A549 (cell line): ENCODE results near the gene CCDC33. TPM values are rescaled to one million over a fixed set of nuclear protein-coding genes. Genes with fewer than 3 reads are reported as not detected.

Source experiments
- ATAC-seq, 2 experiments: fragments of 200-7000 bp in 1 of 2; fragments of >200 bp in 1 of 2; cut with Nextera tagmentation in 1 of 2; cut with Tn5 transposase in 1 of 2; 3 replicates each; pipeline versions ENCODE4 v1.8.0 to v1.9.1; 2018 to 2020; ENCODE audit warnings: mild to moderate bottlenecking in 1 of 2, moderate library complexity in 1 of 2
- CTCF ChIA-PET: fragments of 300-600 bp; sonication (Branson Sonifier 250); formaldehyde crosslinking; extraction: SDS; loops from one replicate; lab custom pipeline; 2021; ENCODE audit warnings: antibody characterized with exemption, inconsistent platforms; lab: Yijun Ruan, JAX
- POLR2A ChIA-PET: fragments of 350-600 bp; formaldehyde crosslinking; extraction: SDS; loops from one replicate; lab custom pipeline; 2021; ENCODE audit warnings: antibody characterized with exemption, inconsistent platforms; lab: Yijun Ruan, JAX
- DNase-seq, 2 experiments: peaks; one replicate each; pipeline versions ENCODE4 v3.0.0 to v3.0.0-alpha.2; 2011 to 2016; ENCODE audit warnings: low read depth in 1 of 2, low spot score in 1 of 2
- FAIRE-seq: peaks from 2 replicates; lab custom pipeline; 2011; peaks lifted over from hg19 to GRCh38; lab: Jason Lieb, UNC
- H3K27ac ChIP-seq, 2 experiments: fragments of >200 bp; sonication (Bioruptor Twin); formaldehyde crosslinking; 3 replicates each; pipeline ENCODE4 v1.5.1; 2016 to 2017
- H3K4me1 ChIP-seq: fragments of >200 bp; sonication (Bioruptor Twin); formaldehyde crosslinking; 3 replicates; pipeline ENCODE4 v1.6.1; 2016
- H3K4me2 ChIP-seq: fragments of >200 bp; sonication (Bioruptor Twin); formaldehyde crosslinking; 3 replicates; pipeline ENCODE4 v1.6.1; 2016
- H3K4me3 ChIP-seq: fragments of >200 bp; sonication (Bioruptor Twin); formaldehyde crosslinking; 3 replicates; pipeline ENCODE4 v1.5.1; 2016
- H3K9me3 ChIP-seq: fragments of >200 bp; sonication (Bioruptor Twin); formaldehyde crosslinking; 3 replicates; pipeline ENCODE4 v1.6.1; 2016
- ATOH8 ChIP-seq: fragments of 250-450 bp; sonication (Bioruptor Pico); IDR thresholded peaks from 2 replicates; pipeline ENCODE4 v1.5.0; 2020; ENCODE audit warnings: low read depth, mild to moderate bottlenecking, moderate library complexity
- BHLHE40 ChIP-seq: IDR thresholded peaks from 2 replicates; pipeline ENCODE4 v1.6.1; 2012; ENCODE audit warnings: low read depth, low read length, inconsistent platforms
- CBX2 ChIP-seq: fragments of 200-600 bp; sonication (generic); IDR thresholded peaks from 2 replicates; pipeline ENCODE4 v1.6.1; 2016; ENCODE audit warnings: low read depth, mild to moderate bottlenecking, borderline replicate concordance
- EHF ChIP-seq: fragments of 250-450 bp; sonication (Bioruptor Pico); IDR thresholded peaks from 2 replicates; pipeline ENCODE4 v1.5.0; 2020; ENCODE audit warnings: mild to moderate bottlenecking
- EHMT2 ChIP-seq: fragments of 200-600 bp; sonication (generic); IDR thresholded peaks from 2 replicates; pipeline ENCODE4 v1.6.1; 2016; ENCODE audit warnings: antibody characterized with exemption, low read depth, mild to moderate bottlenecking, moderate library complexity
- ELK1 ChIP-seq: fragments of 150-350 bp; IDR thresholded peaks from 2 replicates; pipeline ENCODE4 v1.6.1; 2014; ENCODE audit warnings: low read depth, mild to moderate bottlenecking, low read length
- ESRRA ChIP-seq: fragments of 150-350 bp; IDR thresholded peaks from 2 replicates; pipeline ENCODE4 v1.6.1; 2014; ENCODE audit warnings: mild to moderate bottlenecking, low read length, borderline replicate concordance
- FOSL2 ChIP-seq, 2 experiments: fragments of 450-650 bp in 1 of 2; fragments of >200 bp in 1 of 2; sonication (Bioruptor Twin) in 1 of 2; formaldehyde crosslinking; IDR thresholded peaks; 2 replicates each; pipeline versions ENCODE4 v1.5.0 to v1.6.1; 2016 to 2020; ENCODE audit warnings: mild to moderate bottlenecking in 1 of 2, moderate library complexity in 1 of 2
- KDM1A ChIP-seq: fragments of 200-600 bp; sonication (generic); IDR thresholded peaks from 2 replicates; pipeline ENCODE4 v1.6.1; 2016; ENCODE audit warnings: low read depth, mild to moderate bottlenecking
- KDM5A ChIP-seq: fragments of 200-600 bp; sonication (generic); IDR thresholded peaks from 2 replicates; pipeline ENCODE4 v1.6.1; 2016; ENCODE audit warnings: antibody characterized with exemption, mild to moderate bottlenecking
- MAFK ChIP-seq: fragments of 450-650 bp; IDR thresholded peaks from 2 replicates; pipeline ENCODE4 v1.6.1; 2014; ENCODE audit not compliant: partially characterized antibody
- MAX ChIP-seq: IDR thresholded peaks from 2 replicates; pipeline ENCODE4 v1.6.1; 2012
- MAZ ChIP-seq: fragments of 150-350 bp; IDR thresholded peaks from 2 replicates; pipeline ENCODE4 v1.6.1; 2014; ENCODE audit warnings: antibody characterized with exemption, low read depth, low read length, borderline replicate concordance
- MYC ChIP-seq: IDR thresholded peaks from 2 replicates; pipeline ENCODE4 v1.6.1; 2012; ENCODE audit warnings: mild to moderate bottlenecking, inconsistent platforms, low read length, improper control_type of control experiment, borderline replicate concordance
- NFE2L2 ChIP-seq: fragments of 150-350 bp; conservative IDR thresholded peaks from 2 replicates; pipeline ENCODE4 v1.6.1; 2014; ENCODE audit warnings: low read length
- NPAS2 ChIP-seq: fragments of 250-450 bp; sonication (Bioruptor Pico); IDR thresholded peaks from 2 replicates; pipeline ENCODE4 v1.8.0; 2022; ENCODE audit warnings: mild to moderate bottlenecking, moderate library complexity, borderline replicate concordance
- RARB ChIP-seq: fragments of 250-450 bp; sonication (Bioruptor Pico); IDR thresholded peaks from 2 replicates; pipeline ENCODE4 v1.8.0; 2021; ENCODE audit warnings: mild to moderate bottlenecking, moderate library complexity
- REST ChIP-seq: fragments of 200-600 bp; sonication (generic); IDR thresholded peaks from 2 replicates; pipeline ENCODE4 v1.6.1; 2016; ENCODE audit warnings: antibody characterized with exemption, mild to moderate bottlenecking, moderate library complexity
- TFCP2L1 ChIP-seq: fragments of 250-450 bp; sonication (Bioruptor Pico); IDR thresholded peaks from 2 replicates; pipeline ENCODE4 v1.5.0; 2021; ENCODE audit warnings: mild to moderate bottlenecking
- USF2 ChIP-seq: fragments of 450-650 bp; IDR thresholded peaks from 2 replicates; pipeline ENCODE4 v1.6.1; 2014; ENCODE audit warnings: antibody characterized with exemption
- WGBS: methylation state at CpG from one replicate; pipeline ENCODE4 v1.1.6; 2017; ENCODE audit errors: missing lambda C conversion rate; 5-methylcytosine and 5-hydroxymethylcytosine counted together
- polyA plus RNA-seq, 4 experiments: library from polyadenylated mRNA; depleted of rRNA in 3 of 4; stranded (reverse); fragments of >200 nt; fragmentation: RNase III in 1 of 4; extraction: RNeasy Plus Mini Kit Qiagen cat#74134 plus additional on column Dnase treatment in 1 of 4; gene quantifications; 2 replicates in 3 of 4; 3 replicates in 1 of 4; pipeline ENCODE4 v1.2.3, GENCODE V29; 2011 to 2017

The CCDC33 gene
- polyA plus RNA-seq, 2 of the 4 experiments (the other 2 are of a cell fraction), result 5.9 to 9.2 TPM

- POLR2A ChIA-PET, result no interaction called here
- Histone ChIP-seq H3K9me3 (no peaks in the 10 kb centered on the region), H3K27ac (no peak overlapping the region), H3K4me3 (no peak overlapping the region), H3K4me1 (no peaks in the 10 kb centered on the region), H3K4me2 (no peak overlapping the region)
- DNase-seq (peak; percentile 35 to 56), ATAC-seq (peak; percentile 67 to 86; a peak in 4 of 6 replicates), FAIRE-seq (no peak)
- peak; percentile 97 for TF ChIP-seq REST
- TF ChIP-seq NFE2L2, result no peak
- TF ChIP-seq KDM1A, result no peak
- no peak for TF ChIP-seq MYC
- peak; percentile 42; the same call in 1 of the 2 replicates for TF ChIP-seq EHMT2
- WGBS, result 24% methylated on average over 19 of the region's 20 CpGs
- CTCF ChIA-PET, result interaction anchor here (1.0 to 5.0 kb wide), 6 partner anchors 11 to 88 kb away, joined by 3 to 24 read pairs (median 4); no protein-coding TSS in a partner anchor
These were observed 55.3 kb downstream of the CCDC33 start for GRCh38 chr15:74291101-74292071.

GRCh38 chr15:74293021-74293810 lies 57.1 kb downstream of the CCDC33 start:
- Histone ChIP-seq H3K4me1 (no peaks in the 10 kb centered on the region), H3K9me3 (no peaks in the 10 kb centered on the region), H3K27ac (no peak overlapping the region), H3K4me3 (no peak overlapping the region), H3K4me2 (no peak overlapping the region)
- no peak for FAIRE-seq
- no peak for DNase-seq
- no peak for TF ChIP-seq USF2
- no peak for TF ChIP-seq NFE2L2
- no peak for TF ChIP-seq MYC
- TF ChIP-seq ESRRA, result no peak
- TF ChIP-seq KDM5A, result no peak
- TF ChIP-seq ELK1, result no peak
- no peak for TF ChIP-seq NPAS2 (CRISPR knock-in tag)
- TF ChIP-seq MAFK, result no peak
- TF ChIP-seq EHF (CRISPR knock-in tag), result no peak
- TF ChIP-seq BHLHE40, result no peak
- TF ChIP-seq TFCP2L1 (CRISPR knock-in tag), result no peak
- TF ChIP-seq MAX, result no peak
- TF ChIP-seq RARB (CRISPR knock-in tag), result no peak
- TF ChIP-seq ATOH8, result no peak
- no peak for TF ChIP-seq FOSL2 (IDR thresholded peaks at IDR 0.05)
- TF ChIP-seq FOSL2 (CRISPR knock-in tag; IDR thresholded peaks at IDR 0.05), result no peak
- TF ChIP-seq CBX2, result no peak
- no peak for TF ChIP-seq MAZ
- ChIA-PET CTCF (interaction anchor here (1.2 to 1.6 kb wide), 3 partner anchors 9 to 30 kb away, joined by 3 to 7 read pairs (median 5); no protein-coding TSS in a partner anchor), POLR2A (no interaction called here)
- no peak for ATAC-seq
- WGBS, result 10% methylated on average over 3 of the region's 3 CpGs
